Astrocyte (in vitro differentiated cells and primary cell): ENCODE data around the gene ATXN3L. TPM values are rescaled to one million over a fixed set of nuclear protein-coding genes. Genes with fewer than 3 reads are reported as not detected.

Source experiments
- DNase-seq: peaks from one replicate; pipeline ENCODE4 v3.0.0-alpha.2; 2010; ENCODE audit warnings: low read depth
- FAIRE-seq: peaks from 2 replicates; lab custom pipeline; 2011; peaks lifted over from hg19 to GRCh38; lab: Jason Lieb, UNC
- H2AFZ ChIP-seq: 2 replicates; pipeline ENCODE4 v1.6.0; 2012; ENCODE audit warnings: low read depth, low read length, inconsistent platforms
- H3K27ac ChIP-seq: 2 replicates; pipeline ENCODE4 v1.5.1; 2011; ENCODE audit warnings: low read depth, low read length, inconsistent platforms
- H3K27me3 ChIP-seq: 2 replicates; pipeline ENCODE4 v1.6.0; 2011; ENCODE audit warnings: low read length, inconsistent platforms; ENCODE audit not compliant: insufficient read depth
- H3K36me3 ChIP-seq: 2 replicates; pipeline ENCODE4 v1.5.1; 2011; ENCODE audit warnings: low read length, inconsistent platforms; ENCODE audit not compliant: insufficient read depth
- H3K4me1 ChIP-seq: 2 replicates; pipeline ENCODE4 v1.5.1; 2011; ENCODE audit warnings: low read length, inconsistent platforms; ENCODE audit not compliant: insufficient read depth
- H3K4me2 ChIP-seq: 2 replicates; pipeline ENCODE4 v1.6.0; 2012; ENCODE audit warnings: low read length, inconsistent platforms
- H3K4me3 ChIP-seq: 2 replicates; pipeline ENCODE4 v1.5.1; 2011; ENCODE audit warnings: low read depth, mild to moderate bottlenecking, low read length, inconsistent platforms; ENCODE audit not compliant: insufficient read depth
- H3K79me2 ChIP-seq: 2 replicates; pipeline ENCODE4 v1.6.0; 2012; ENCODE audit warnings: mild to moderate bottlenecking, low read length, inconsistent platforms; ENCODE audit not compliant: insufficient read depth
- H3K9ac ChIP-seq: 2 replicates; pipeline ENCODE4 v1.6.0; 2012; ENCODE audit warnings: mild to moderate bottlenecking, low read length, inconsistent platforms
- H3K9me3 ChIP-seq: 2 replicates; pipeline ENCODE4 v1.5.1; 2012; ENCODE audit warnings: low read depth, mild to moderate bottlenecking, low read length, inconsistent platforms; ENCODE audit not compliant: insufficient read depth
- H4K20me1 ChIP-seq: 2 replicates; pipeline ENCODE4 v1.6.0; 2012; ENCODE audit warnings: low read length, inconsistent platforms; ENCODE audit not compliant: insufficient read depth
- H3K27ac Mint-ChIP-seq: one replicate; pipeline ENCODE4 v1.8.0; 2021; ENCODE audit warnings: mild to moderate bottlenecking, mixed read lengths; ENCODE audit not compliant: unreplicated experiment
- H3K27me3 Mint-ChIP-seq: one replicate; pipeline ENCODE4 v1.8.0; 2021; ENCODE audit warnings: low read depth, mixed read lengths; ENCODE audit not compliant: unreplicated experiment
- H3K36me3 Mint-ChIP-seq: one replicate; pipeline ENCODE4 v1.8.0; 2021; ENCODE audit warnings: low read depth, mixed read lengths; ENCODE audit not compliant: unreplicated experiment
- H3K4me1 Mint-ChIP-seq: one replicate; pipeline ENCODE4 v1.8.0; 2021; ENCODE audit warnings: low read depth, mixed read lengths; ENCODE audit not compliant: unreplicated experiment
- H3K4me3 Mint-ChIP-seq: one replicate; pipeline ENCODE4 v1.8.0; 2021; ENCODE audit warnings: mild to moderate bottlenecking, moderate library complexity, mixed read lengths; ENCODE audit not compliant: unreplicated experiment
- H3K9me3 Mint-ChIP-seq: one replicate; pipeline ENCODE4 v1.8.0; 2021; ENCODE audit warnings: mild to moderate bottlenecking, mixed read lengths; ENCODE audit not compliant: unreplicated experiment
- CTCF ChIP-seq: IDR thresholded peaks from 2 replicates; pipeline ENCODE4 v1.5.1; 2011; ENCODE audit warnings: low read depth, mild to moderate bottlenecking, inconsistent platforms, low read length, moderate library complexity; ENCODE audit not compliant: insufficient read depth
- EZH2 ChIP-seq: IDR thresholded peaks from 2 replicates; pipeline ENCODE4 v1.6.1; 2012; ENCODE audit warnings: mild to moderate bottlenecking, low read length, inconsistent platforms; ENCODE audit not compliant: insufficient read depth
- total RNA-seq: library from RNA; stranded (reverse); gene quantifications from 2 replicates; pipeline ENCODE4 v1.2.1, GENCODE V29; 2021

The ATXN3L gene
- total RNA-seq, 1 donor from 2014 or later, result not detected

- Histone ChIP-seq H2AFZ (no peak overlapping the region), H3K27me3 (no peaks in the 10 kb centered on the region), H3K4me2 (no peak overlapping the region), H3K79me2 (no peaks in the 10 kb centered on the region), H4K20me1 (no peaks in the 10 kb centered on the region), H3K9ac (no peak overlapping the region), H3K36me3 (no peaks in the 10 kb centered on the region), H3K27ac (no peak overlapping the region), H3K4me3 (no peak overlapping the region), H3K4me1 (no peaks in the 10 kb centered on the region), H3K9me3 (no peaks in the 10 kb centered on the region)
- no peak overlapping the region for H3K4me3 Mint-ChIP-seq
- no peak overlapping the region for H3K27ac Mint-ChIP-seq
- H3K27me3 Mint-ChIP-seq, result no peaks in the 10 kb centered on the region
- no peaks in the 10 kb centered on the region for H3K36me3 Mint-ChIP-seq
- H3K9me3 Mint-ChIP-seq, result no peaks in the 10 kb centered on the region
- no peaks in the 10 kb centered on the region for H3K4me1 Mint-ChIP-seq
- DNase-seq, result no peak
- FAIRE-seq, result peak; percentile 90
- TF ChIP-seq CTCF, result no peak
- no peak for TF ChIP-seq EZH2
These were observed 2.5 kb downstream of the ATXN3L start for GRCh38 chrX:13317366-13317765.

DNA sequence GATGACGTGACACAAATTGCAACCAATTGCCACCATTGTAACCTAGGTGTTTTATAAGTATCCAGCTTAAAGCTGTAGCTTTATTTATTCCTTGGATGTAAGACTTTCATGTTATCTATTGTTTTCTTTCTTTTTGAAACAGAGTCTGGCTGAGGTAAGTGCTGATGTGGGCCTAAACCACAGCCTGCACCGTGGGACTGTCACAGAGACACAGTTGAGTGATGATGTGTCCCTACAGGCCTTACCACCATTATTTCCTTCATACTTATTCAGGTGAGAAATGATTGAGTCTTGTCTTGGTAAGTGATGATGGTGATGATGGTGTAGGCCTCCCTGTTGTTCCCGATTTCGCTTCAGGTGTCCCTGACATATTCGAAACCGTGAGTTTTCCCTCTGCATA is 8.3 kb downstream of the ATXN3L start:
- Mint-ChIP-seq H3K4me3 (no peak overlapping the region), H3K27me3 (no peaks in the 10 kb centered on the region), H3K27ac (no peak overlapping the region), H3K9me3 (no peaks in the 10 kb centered on the region), H3K4me1 (no peaks in the 10 kb centered on the region), H3K36me3 (no peaks in the 10 kb centered on the region)
- no peaks in the 10 kb centered on the region for H3K79me2 ChIP-seq
- H3K9ac ChIP-seq, result no peak overlapping the region
- H3K4me1 ChIP-seq, result no peaks in the 10 kb centered on the region
- H4K20me1 ChIP-seq, result no peaks in the 10 kb centered on the region
- H3K9me3 ChIP-seq, result no peaks in the 10 kb centered on the region
- no peak overlapping the region for H3K27ac ChIP-seq
- TF ChIP-seq CTCF, result no peak
- no peak for TF ChIP-seq EZH2
- FAIRE-seq (no peak), DNase-seq (no peak)
- H2AFZ ChIP-seq, result no peak overlapping the region
- no peak overlapping the region for H3K4me2 ChIP-seq
- no peaks in the 10 kb centered on the region for H3K36me3 ChIP-seq
- no peak overlapping the region for H3K4me3 ChIP-seq
- no peaks in the 10 kb centered on the region for H3K27me3 ChIP-seq

DNA sequence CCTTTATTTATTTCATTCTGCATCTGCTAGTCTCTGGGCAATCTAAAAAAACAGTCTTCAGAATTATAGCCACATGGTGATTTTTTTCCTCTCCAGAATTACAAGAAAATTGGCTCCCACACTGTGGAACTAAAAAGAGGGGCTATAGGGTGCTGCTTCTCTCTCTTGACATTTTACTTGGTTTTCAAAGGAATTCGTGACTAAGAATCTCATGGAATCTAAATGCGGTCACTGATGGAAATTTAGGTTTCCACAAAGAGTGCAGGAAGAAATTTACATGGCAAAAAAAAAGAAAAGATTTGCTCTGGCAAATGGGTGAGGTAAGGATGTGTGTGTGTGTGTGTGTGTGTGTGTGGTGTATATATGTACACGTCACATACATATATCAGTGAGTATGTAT is 10.2 kb downstream of the ATXN3L start:
- no peaks in the 10 kb centered on the region for H3K27me3 Mint-ChIP-seq
- no peak overlapping the region for H3K9ac ChIP-seq
- no peaks in the 10 kb centered on the region for H4K20me1 ChIP-seq
- H3K4me1 Mint-ChIP-seq, result no peaks in the 10 kb centered on the region
- no peaks in the 10 kb centered on the region for H3K36me3 Mint-ChIP-seq
- H3K4me1 ChIP-seq, result no peaks in the 10 kb centered on the region
- H2AFZ ChIP-seq, result no peak overlapping the region
- no peaks in the 10 kb centered on the region for H3K9me3 Mint-ChIP-seq
- H3K27me3 ChIP-seq, result no peaks in the 10 kb centered on the region
- TF ChIP-seq CTCF (no peak), EZH2 (no peak)
- H3K4me2 ChIP-seq, result no peak overlapping the region
- no peak overlapping the region for H3K4me3 ChIP-seq
- H3K4me3 Mint-ChIP-seq, result no peak overlapping the region
- DNase-seq, result peak; percentile 20
- H3K79me2 ChIP-seq, result no peaks in the 10 kb centered on the region
- no peaks in the 10 kb centered on the region for H3K9me3 ChIP-seq
- no peak overlapping the region for H3K27ac ChIP-seq
- no peaks in the 10 kb centered on the region for H3K36me3 ChIP-seq
- FAIRE-seq, result peak; percentile 63
- H3K27ac Mint-ChIP-seq, result no peak overlapping the region
